Measurements from ENCODE around the gene CDC37. TPM values are rescaled to one million over a fixed set of nuclear protein-coding genes. Genes with fewer than 3 reads are reported as not detected.
"Not testable (repeated sequence)": the region's sequence is repeated elsewhere in the genome, so short reads cannot be mapped to it uniquely, and the experiment has no call there.

CDC37 gene
- total RNA-seq, 2 donors from 2014 or later: 130 to 131 TPM

DNA sequence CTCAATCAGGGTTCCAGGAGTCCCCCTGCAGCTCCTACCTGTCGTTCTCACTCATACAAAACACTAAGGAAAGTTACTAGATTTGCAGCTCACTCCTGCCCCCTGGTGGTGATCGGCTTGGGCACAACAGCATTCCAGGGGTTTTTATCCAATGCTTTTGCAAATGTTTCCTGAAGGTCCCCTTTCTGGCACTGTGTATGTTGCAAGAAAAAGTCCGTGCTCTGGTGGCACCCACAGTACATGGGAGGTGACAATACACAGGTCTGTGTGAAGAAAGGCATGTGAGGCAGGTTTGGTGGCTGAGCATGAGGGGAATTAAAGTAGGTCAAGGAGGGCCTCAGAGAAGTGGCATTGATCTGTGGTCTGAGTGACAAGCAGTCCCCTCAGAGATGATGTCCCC is 14.4 kb downstream of the CDC37 start:
- no peaks in the 10 kb centered on the region for H3K9me3 ChIP-seq
- H3K36me3 ChIP-seq: peaks cover 32% of the 10 kb centered on the region
- H3K27me3 ChIP-seq: no peaks in the 10 kb centered on the region
- TF ChIP-seq, protein P1, sequence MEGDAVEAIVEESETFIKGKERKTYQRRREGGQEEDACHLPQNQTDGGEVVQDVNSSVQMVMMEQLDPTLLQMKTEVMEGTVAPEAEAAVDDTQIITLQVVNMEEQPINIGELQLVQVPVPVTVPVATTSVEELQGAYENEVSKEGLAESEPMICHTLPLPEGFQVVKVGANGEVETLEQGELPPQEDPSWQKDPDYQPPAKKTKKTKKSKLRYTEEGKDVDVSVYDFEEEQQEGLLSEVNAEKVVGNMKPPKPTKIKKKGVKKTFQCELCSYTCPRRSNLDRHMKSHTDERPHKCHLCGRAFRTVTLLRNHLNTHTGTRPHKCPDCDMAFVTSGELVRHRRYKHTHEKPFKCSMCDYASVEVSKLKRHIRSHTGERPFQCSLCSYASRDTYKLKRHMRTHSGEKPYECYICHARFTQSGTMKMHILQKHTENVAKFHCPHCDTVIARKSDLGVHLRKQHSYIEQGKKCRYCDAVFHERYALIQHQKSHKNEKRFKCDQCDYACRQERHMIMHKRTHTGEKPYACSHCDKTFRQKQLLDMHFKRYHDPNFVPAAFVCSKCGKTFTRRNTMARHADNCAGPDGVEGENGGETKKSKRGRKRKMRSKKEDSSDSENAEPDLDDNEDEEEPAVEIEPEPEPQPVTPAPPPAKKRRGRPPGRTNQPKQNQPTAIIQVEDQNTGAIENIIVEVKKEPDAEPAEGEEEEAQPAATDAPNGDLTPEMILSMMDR (IDR thresholded peaks at IDR 0.05): peak; percentile 80 to 95
- DNase-seq (ENCODE audit: low spot score): peak; percentile 96
- H3K4me3 ChIP-seq: no peak overlapping the region
- peaks cover 0 to 10% of the 10 kb centered on the region in 2 donors for H3K4me1 ChIP-seq
- H3K27ac ChIP-seq: no peak overlapping the region

DNA sequence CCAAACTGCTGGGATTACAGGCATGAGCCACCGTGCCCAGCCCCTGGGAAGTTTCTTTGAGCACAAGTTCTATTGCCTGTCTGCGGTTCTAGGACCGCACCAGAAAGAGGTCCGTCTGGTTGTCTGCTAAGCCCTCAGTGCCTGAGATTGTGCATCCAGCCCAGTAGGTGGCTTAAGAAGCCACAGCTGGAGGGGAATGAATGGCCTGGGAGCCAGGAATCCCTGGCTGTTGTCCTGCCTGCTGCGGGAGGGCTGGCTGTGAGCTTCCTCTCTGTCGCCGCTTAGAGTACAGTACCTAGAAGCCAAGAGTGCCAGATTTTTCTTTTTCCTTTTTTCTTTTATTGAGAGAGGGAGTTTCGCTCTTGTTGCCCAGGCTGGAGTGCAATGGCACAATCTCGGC is 18.8 kb downstream of the CDC37 start:
- Histone ChIP-seq H3K4me3 (no peak overlapping the region), H3K27ac (no peak overlapping the region), H3K27me3 (no peaks in the 10 kb centered on the region), H3K36me3 (no peaks in the 10 kb centered on the region), H3K9me3 (no peaks in the 10 kb centered on the region), H3K4me1 (peaks cover 0 to 20% of the 10 kb centered on the region in 2 donors)
- TF ChIP-seq, protein P1 (IDR thresholded peaks at IDR 0.05): no peak
- DNase-seq (ENCODE audit: low spot score): no peak

DNA sequence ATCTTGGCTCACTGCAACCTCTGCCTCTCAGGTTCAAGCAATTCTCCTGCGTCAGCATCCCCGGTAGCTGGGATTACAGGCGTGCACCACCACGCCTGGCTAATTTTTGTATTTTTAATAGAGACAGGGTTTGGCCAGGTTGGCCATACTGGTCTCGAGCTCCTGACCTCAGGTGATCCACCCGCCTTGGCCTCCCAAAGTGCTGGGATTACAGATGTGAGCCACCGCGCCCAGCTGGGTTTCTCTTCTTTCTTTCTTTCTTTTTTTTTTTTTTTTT is 20.2 kb downstream of the CDC37 start:
- not testable (repeated sequence) for H3K27me3 ChIP-seq; H3K9me3 ChIP-seq; H3K4me3 ChIP-seq; H3K36me3 ChIP-seq; DNase-seq (ENCODE audit: low spot score); H3K27ac ChIP-seq
- peaks cover 0 to 17% of the 10 kb centered on the region in 2 donors for H3K4me1 ChIP-seq

DNA sequence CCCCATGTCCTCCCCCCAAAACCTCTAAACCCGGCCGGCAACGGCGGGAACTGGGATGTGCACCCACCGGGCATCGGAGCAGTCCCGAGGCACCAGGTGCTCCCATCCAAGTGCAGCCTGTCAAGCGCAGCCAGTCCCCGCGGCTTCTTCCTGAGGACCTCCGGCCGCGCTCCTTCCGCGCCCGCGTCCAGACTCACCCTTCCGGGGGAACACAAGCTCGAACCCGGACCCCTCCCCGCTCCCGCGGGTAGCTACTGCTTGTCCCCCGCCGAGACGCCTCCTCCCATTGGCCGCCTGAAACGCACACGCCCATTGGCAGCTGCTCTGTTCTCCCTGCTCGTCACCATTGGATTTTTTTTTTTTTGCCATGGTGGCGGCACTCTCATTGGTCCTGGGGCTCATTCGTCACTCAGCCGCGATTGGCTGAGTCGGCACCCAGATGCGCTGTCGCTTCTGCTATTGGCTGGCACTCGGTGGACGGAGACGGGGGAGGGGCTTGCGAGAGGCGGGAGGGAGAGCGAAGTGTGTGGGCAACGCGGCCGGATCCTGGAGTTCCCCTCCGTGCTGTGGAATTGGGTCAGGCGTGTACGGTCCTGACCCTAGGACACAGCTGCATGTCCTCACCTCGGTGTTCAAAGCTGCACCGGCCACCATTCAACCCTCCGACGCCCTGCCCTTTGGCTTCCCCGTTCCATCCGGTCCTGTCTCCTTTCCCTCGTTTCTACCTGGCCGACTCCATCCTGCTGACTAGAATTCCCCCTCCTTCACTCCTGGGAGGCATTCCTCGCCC is 22.8 kb downstream of the CDC37 start, which contains the start of gene TYK2:
TYK2 (minus strand) TSS at position 260 of the 790 bp plus-strand sequence. CDS start 2,166 bp downstream, outside the sequence.
- Histone ChIP-seq H3K4me3 (peak within 1 kb of the TSS; percentile 65 to 91), H3K4me1 (peaks cover 0 to 17% of the 10 kb centered on the region in 2 donors), H3K27ac (peak within 1 kb of the TSS; percentile 67 to 88), H3K9me3 (no peaks in the 10 kb centered on the region), H3K27me3 (no peaks in the 10 kb centered on the region), H3K36me3 (peaks cover 12% of the 10 kb centered on the region)
- TF ChIP-seq, protein P1 (IDR thresholded peaks at IDR 0.05): no peak
- DNase-seq (ENCODE audit: low spot score): peak; percentile 99

DNA sequence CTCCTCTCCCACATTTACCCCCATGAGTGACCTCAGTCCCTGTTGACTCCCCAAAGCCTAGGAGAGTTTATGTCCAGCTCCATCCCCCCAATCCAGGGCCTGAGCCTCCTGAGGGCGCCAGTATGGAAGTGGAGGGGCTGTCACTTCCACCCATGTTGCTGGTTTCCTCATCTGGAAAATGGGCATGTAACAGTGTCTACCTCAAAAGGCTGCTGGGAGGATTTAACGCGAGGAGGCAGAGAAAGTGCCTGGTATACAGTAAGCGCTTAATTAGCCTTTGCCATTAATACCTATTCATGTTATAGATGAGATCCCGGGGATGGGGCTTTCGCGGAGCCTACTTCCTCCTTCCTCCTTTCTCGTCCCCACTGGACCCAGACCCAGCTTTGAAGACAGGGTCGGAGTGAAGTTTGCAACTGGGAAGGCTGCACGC is 23.4 kb downstream of the CDC37 start:
- Histone ChIP-seq H3K36me3 (peaks cover 16% of the 10 kb centered on the region), H3K4me1 (peaks cover 0 to 17% of the 10 kb centered on the region in 2 donors), H3K27ac (peak overlapping the region; percentile 67 to 88), H3K27me3 (no peaks in the 10 kb centered on the region), H3K9me3 (no peaks in the 10 kb centered on the region), H3K4me3 (peak overlapping the region; percentile 65 to 91)
- no peak for DNase-seq (ENCODE audit: low spot score)
- TF ChIP-seq, protein P1 (IDR thresholded peaks at IDR 0.05): no peak

DNA sequence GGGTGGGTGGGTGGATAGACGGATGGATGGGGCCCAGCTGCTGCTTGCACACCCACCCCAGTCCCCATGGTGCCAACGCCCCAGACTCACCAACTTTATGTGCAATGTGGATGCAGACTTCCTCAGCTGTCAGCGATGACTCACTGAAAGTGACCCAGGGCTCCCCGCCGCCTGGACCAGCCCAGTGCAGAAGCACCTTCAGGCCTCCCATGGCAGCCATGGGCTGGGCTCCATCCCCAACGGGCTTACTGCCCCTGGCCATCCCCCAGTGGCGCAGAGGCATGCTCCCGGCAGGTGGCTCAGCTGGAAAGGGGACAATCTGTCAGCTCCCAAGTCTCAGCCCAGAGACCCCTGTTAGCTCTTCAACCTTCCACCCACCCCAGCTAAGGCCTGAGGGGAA is 25.2 kb downstream of the CDC37 start:
- H3K36me3 ChIP-seq: peaks cover 17% of the 10 kb centered on the region
- DNase-seq (ENCODE audit: low spot score): no peak
- TF ChIP-seq, protein P1 (IDR thresholded peaks at IDR 0.05): no peak
- no peak overlapping the region for H3K4me3 ChIP-seq
- no peaks in the 10 kb centered on the region for H3K27me3 ChIP-seq
- no peaks in the 10 kb centered on the region for H3K9me3 ChIP-seq
- H3K4me1 ChIP-seq: peaks cover 0 to 17% of the 10 kb centered on the region in 2 donors
- no peak overlapping the region for H3K27ac ChIP-seq

DNA sequence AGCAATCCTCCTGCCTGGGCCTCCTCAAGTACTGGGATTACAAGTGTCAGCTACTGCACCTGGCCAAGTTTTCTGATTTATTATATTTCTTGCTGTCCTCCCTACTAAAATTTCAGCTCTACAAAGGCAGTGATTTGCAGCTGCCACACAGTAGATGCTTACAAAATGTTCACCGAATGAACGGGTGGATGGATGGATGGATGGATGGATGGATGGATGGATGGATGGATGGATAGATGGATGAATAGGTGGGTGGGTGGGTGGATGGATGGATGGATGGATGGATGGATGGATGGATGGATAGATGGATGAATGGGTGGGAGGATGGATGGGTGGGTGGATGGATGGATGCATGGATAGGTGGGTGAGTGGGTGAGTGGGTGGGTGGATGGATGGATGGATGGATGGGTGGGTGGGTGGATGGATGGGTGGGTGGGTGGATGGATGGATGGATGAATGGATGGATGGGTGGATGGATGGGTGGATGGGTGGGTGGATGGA is 26.2 kb downstream of the CDC37 start:
- H3K4me3 ChIP-seq; H3K27me3 ChIP-seq; DNase-seq (ENCODE audit: low spot score); H3K27ac ChIP-seq; H3K9me3 ChIP-seq: not testable (repeated sequence)
- H3K4me1 ChIP-seq: peaks cover 0 to 17% of the 10 kb centered on the region in 2 donors
- peaks cover 17% of the 10 kb centered on the region for H3K36me3 ChIP-seq

Data from right atrium auricular region (tissue), 2 donors.